ENCODE results near the gene ITGA5. TPM values are rescaled to one million over a fixed set of nuclear protein-coding genes. Genes with fewer than 3 reads are reported as not detected.

The ITGA5 gene
- total and polyA plus RNA-seq, 2 of the 13 experiments (the other 11 are each of a cell fraction or from before 2014, with no cell fraction given): 0.20 to 0.40 TPM

DNA sequence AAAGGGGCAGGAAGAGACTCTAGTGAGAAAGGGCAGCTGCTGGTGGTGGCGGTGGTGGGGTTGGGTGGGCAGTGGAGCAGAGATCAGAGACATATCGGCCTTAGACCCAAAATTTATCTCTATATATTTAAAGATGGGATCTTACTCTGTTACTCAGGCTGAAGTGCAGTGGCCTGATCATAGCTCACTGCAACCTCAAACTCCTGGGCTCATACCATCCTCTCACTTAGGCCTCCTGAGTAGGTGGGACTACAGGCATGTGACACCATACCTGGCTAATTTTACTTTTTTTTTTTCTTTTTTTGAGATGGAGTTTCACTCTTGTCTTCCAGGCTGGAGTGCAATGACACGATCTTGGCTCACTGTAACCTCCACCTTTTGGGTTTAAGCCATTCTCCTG lies 18.6 kb upstream of the ITGA5 start:
- no peaks in the 10 kb centered on the region; the same call in 1 of the 2 replicates for H4K20me1 ChIP-seq (ENCODE audit: insufficient read depth, low read length)

More for the DNA sequence above, 18.6 kb upstream of the ITGA5 start:
- H3K4me3 ChIP-seq (replicated peaks in 1 of 3; ENCODE audit: insufficient read depth in 1 of 3, low read depth in 2 of 3, low read length in 3 of 3): no peak overlapping the region
- DNase-seq (ENCODE audit: low spot score): no peak
- no peak overlapping the region for H2AFZ ChIP-seq (ENCODE audit: low read length)
- FAIRE-seq: no peak
- no peak overlapping the region for H3K4me2 ChIP-seq (ENCODE audit: low read depth, low read length)
- TF ChIP-seq ZXDC (CRISPR knock-in tag; IDR thresholded peaks at IDR 0.05) (no peak), ZNF605 (CRISPR knock-in tag; IDR thresholded peaks at IDR 0.05) (no peak), THAP8 (CRISPR knock-in tag; IDR thresholded peaks at IDR 0.05; ENCODE audit: borderline replicate concordance) (no peak), ZHX1 (CRISPR knock-in tag; IDR thresholded peaks at IDR 0.05; ENCODE audit: low read depth) (no peak), ZNF333 (CRISPR knock-in tag; IDR thresholded peaks at IDR 0.05; ENCODE audit: borderline replicate concordance) (no peak), ZNF552 (CRISPR knock-in tag; IDR thresholded peaks at IDR 0.05; ENCODE audit: borderline replicate concordance) (no peak), ZNF678 (CRISPR knock-in tag; IDR thresholded peaks at IDR 0.05) (no peak)
- TF ChIP-seq, protein P1, sequence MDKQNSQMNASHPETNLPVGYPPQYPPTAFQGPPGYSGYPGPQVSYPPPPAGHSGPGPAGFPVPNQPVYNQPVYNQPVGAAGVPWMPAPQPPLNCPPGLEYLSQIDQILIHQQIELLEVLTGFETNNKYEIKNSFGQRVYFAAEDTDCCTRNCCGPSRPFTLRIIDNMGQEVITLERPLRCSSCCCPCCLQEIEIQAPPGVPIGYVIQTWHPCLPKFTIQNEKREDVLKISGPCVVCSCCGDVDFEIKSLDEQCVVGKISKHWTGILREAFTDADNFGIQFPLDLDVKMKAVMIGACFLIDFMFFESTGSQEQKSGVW (CRISPR knock-in tag; IDR thresholded peaks at IDR 0.05; ENCODE audit: borderline replicate concordance): no peak
- TF ChIP-seq, protein P2, sequence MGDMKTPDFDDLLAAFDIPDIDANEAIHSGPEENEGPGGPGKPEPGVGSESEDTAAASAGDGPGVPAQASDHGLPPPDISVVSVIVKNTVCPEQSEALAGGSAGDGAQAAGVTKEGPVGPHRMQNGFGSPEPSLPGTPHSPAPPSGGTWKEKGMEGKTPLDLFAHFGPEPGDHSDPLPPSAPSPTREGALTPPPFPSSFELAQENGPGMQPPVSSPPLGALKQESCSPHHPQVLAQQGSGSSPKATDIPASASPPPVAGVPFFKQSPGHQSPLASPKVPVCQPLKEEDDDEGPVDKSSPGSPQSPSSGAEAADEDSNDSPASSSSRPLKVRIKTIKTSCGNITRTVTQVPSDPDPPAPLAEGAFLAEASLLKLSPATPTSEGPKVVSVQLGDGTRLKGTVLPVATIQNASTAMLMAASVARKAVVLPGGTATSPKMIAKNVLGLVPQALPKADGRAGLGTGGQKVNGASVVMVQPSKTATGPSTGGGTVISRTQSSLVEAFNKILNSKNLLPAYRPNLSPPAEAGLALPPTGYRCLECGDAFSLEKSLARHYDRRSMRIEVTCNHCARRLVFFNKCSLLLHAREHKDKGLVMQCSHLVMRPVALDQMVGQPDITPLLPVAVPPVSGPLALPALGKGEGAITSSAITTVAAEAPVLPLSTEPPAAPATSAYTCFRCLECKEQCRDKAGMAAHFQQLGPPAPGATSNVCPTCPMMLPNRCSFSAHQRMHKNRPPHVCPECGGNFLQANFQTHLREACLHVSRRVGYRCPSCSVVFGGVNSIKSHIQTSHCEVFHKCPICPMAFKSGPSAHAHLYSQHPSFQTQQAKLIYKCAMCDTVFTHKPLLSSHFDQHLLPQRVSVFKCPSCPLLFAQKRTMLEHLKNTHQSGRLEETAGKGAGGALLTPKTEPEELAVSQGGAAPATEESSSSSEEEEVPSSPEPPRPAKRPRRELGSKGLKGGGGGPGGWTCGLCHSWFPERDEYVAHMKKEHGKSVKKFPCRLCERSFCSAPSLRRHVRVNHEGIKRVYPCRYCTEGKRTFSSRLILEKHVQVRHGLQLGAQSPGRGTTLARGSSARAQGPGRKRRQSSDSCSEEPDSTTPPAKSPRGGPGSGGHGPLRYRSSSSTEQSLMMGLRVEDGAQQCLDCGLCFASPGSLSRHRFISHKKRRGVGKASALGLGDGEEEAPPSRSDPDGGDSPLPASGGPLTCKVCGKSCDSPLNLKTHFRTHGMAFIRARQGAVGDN (CRISPR knock-in tag; IDR thresholded peaks at IDR 0.05): no peak
- TF ChIP-seq, protein P3, sequence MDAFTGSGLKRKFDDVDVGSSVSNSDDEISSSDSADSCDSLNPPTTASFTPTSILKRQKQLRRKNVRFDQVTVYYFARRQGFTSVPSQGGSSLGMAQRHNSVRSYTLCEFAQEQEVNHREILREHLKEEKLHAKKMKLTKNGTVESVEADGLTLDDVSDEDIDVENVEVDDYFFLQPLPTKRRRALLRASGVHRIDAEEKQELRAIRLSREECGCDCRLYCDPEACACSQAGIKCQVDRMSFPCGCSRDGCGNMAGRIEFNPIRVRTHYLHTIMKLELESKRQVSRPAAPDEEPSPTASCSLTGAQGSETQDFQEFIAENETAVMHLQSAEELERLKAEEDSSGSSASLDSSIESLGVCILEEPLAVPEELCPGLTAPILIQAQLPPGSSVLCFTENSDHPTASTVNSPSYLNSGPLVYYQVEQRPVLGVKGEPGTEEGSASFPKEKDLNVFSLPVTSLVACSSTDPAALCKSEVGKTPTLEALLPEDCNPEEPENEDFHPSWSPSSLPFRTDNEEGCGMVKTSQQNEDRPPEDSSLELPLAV (CRISPR knock-in tag; conservative IDR thresholded peaks at IDR 0.05; ENCODE audit: low read depth): no peak
- no peaks in the 10 kb centered on the region for H3K27me3 ChIP-seq (ENCODE audit: control insufficient read depth in 1 of 2, insufficient read depth in 2 of 2, low read length in 2 of 2)
- no peaks in the 10 kb centered on the region for H3K36me3 ChIP-seq (replicated peaks in 1 of 2; ENCODE audit: control insufficient read depth in 1 of 2, insufficient read depth in 2 of 2, low read length in 2 of 2)
- ChIA-PET POLR2A (no interaction called here), CTCF (ENCODE audit: low intra/inter-chr PET ratio, low total read pairs) (no interaction called here)
- in situ Hi-C loops (cut with HindIII; ENCODE audit: extremely low pct_ligation_motif_present, low pct_unique_long_range_greater_than_20kb): loop anchor here (5.0 kb wide), 1 partner anchor 35 kb away; no protein-coding TSS in a partner anchor
- no peaks in the 10 kb centered on the region for H3K79me2 ChIP-seq (ENCODE audit: insufficient read depth, low read length)
- intact Hi-C loops (cut with micrococcal nuclease; ENCODE audit: unreplicated experiment): no loop called here
- 0% methylated on average over 3 of the region's 3 CpGs for WGBS (ENCODE audit: low lambda C conversion rate)
- H3K27ac ChIP-seq (ENCODE audit: extremely low read length, insufficient read depth, low read length): no peak overlapping the region
- H3K9me3 ChIP-seq (ENCODE audit: low read length): no peaks in the 10 kb centered on the region
- H3K9ac ChIP-seq (ENCODE audit: insufficient read depth, low read depth, low read length): no peak overlapping the region
- no TSS peak for BruUV-seq (replicated peaks)
- ATAC-seq: no peak
- H3K4me1 ChIP-seq (ENCODE audit: insufficient read depth, low read length): no peaks in the 10 kb centered on the region
